Osteocyte (in vitro differentiated cells): ENCODE data around the gene ADAM29. TPM values are rescaled to one million over a fixed set of nuclear protein-coding genes. Genes with fewer than 3 reads are reported as not detected.

Experiments used
- DNase-seq: peaks from one replicate; pipeline ENCODE4 v3.0.0; 2021; ENCODE audit warnings: mixed read lengths; ENCODE audit not compliant: unreplicated experiment; ENCODE audit errors: extremely low spot score
- H3K27ac Mint-ChIP-seq: one replicate; pipeline ENCODE4 v1.8.0; 2021; ENCODE audit warnings: mild to moderate bottlenecking, mixed read lengths; ENCODE audit not compliant: unreplicated experiment
- H3K27me3 Mint-ChIP-seq: one replicate; pipeline ENCODE4 v1.8.0; 2021; ENCODE audit warnings: mixed read lengths; ENCODE audit not compliant: unreplicated experiment
- H3K36me3 Mint-ChIP-seq: one replicate; pipeline ENCODE4 v1.8.0; 2021; ENCODE audit warnings: mixed read lengths; ENCODE audit not compliant: unreplicated experiment
- H3K4me1 Mint-ChIP-seq: one replicate; pipeline ENCODE4 v1.8.0; 2021; ENCODE audit warnings: mixed read lengths; ENCODE audit not compliant: unreplicated experiment
- H3K4me3 Mint-ChIP-seq: one replicate; pipeline ENCODE4 v1.8.0; 2021; ENCODE audit warnings: mild to moderate bottlenecking, moderate library complexity, mixed read lengths; ENCODE audit not compliant: unreplicated experiment
- H3K9me3 Mint-ChIP-seq: one replicate; pipeline ENCODE4 v1.8.0; 2021; ENCODE audit warnings: mixed read lengths; ENCODE audit not compliant: unreplicated experiment
- CTCF ChIP-seq: fragments of 200-600 bp; sonication (generic); IDR thresholded peaks from 2 replicates; pipeline ENCODE4 v1.5.0; 2021; ENCODE audit warnings: antibody characterized with exemption, mild to moderate bottlenecking, moderate library complexity
- total RNA-seq: library from RNA; stranded (reverse); gene quantifications from 2 replicates; pipeline ENCODE4 v1.2.1, GENCODE V29; 2021

The ADAM29 gene
- total RNA-seq, 1 donor from 2014 or later: not detected

GRCh38 chr4:174940002-174940401 is 21.8 kb downstream of the ADAM29 start:
- TF ChIP-seq CTCF: no peak
- Mint-ChIP-seq H3K27me3 (peaks cover 29% of the 10 kb centered on the region), H3K27ac (no peak overlapping the region), H3K4me1 (no peaks in the 10 kb centered on the region), H3K4me3 (no peak overlapping the region), H3K9me3 (no peaks in the 10 kb centered on the region), H3K36me3 (no peaks in the 10 kb centered on the region)
- no peak for DNase-seq

- Mint-ChIP-seq H3K27me3 (peaks cover 24% of the 10 kb centered on the region), H3K9me3 (peaks cover 16% of the 10 kb centered on the region), H3K4me1 (no peaks in the 10 kb centered on the region), H3K36me3 (no peaks in the 10 kb centered on the region), H3K27ac (no peak overlapping the region), H3K4me3 (no peak overlapping the region)
- TF ChIP-seq CTCF: no peak
- DNase-seq: no peak
Measured at GRCh38 chr4:174946246-174946645, 28.1 kb downstream of the ADAM29 start.

- no peak for TF ChIP-seq CTCF
- Mint-ChIP-seq H3K4me1 (no peaks in the 10 kb centered on the region), H3K9me3 (peaks cover 16% of the 10 kb centered on the region), H3K4me3 (no peak overlapping the region), H3K36me3 (no peaks in the 10 kb centered on the region), H3K27me3 (peaks cover 22% of the 10 kb centered on the region), H3K27ac (no peak overlapping the region)
- DNase-seq: no peak
Measured at GRCh38 chr4:174948826-174949225, 30.7 kb downstream of the ADAM29 start.

GRCh38 chr4:174972911-174973310 is 54.8 kb downstream of the ADAM29 start:
- Mint-ChIP-seq H3K27ac (no peak overlapping the region), H3K36me3 (peaks cover 2% of the 10 kb centered on the region), H3K4me1 (no peaks in the 10 kb centered on the region), H3K9me3 (peaks cover 12% of the 10 kb centered on the region), H3K4me3 (no peak overlapping the region), H3K27me3 (peaks cover 11% of the 10 kb centered on the region)
- no peak for DNase-seq
- TF ChIP-seq CTCF: no peak

- no peaks in the 10 kb centered on the region for H3K4me1 Mint-ChIP-seq
- H3K27ac Mint-ChIP-seq: no peak overlapping the region
- peaks cover 2% of the 10 kb centered on the region for H3K36me3 Mint-ChIP-seq
- no peak for DNase-seq
- H3K27me3 Mint-ChIP-seq: peaks cover 8% of the 10 kb centered on the region
- H3K4me3 Mint-ChIP-seq: no peak overlapping the region
- peaks cover 13% of the 10 kb centered on the region for H3K9me3 Mint-ChIP-seq
- TF ChIP-seq CTCF: no peak
Measured at GRCh38 chr4:174973336-174973735, 55.2 kb downstream of the ADAM29 start.
